Measurements from ENCODE around the gene CTLA4.

CTLA4 gene

GRCh38 chr2:203870481-203870880 lies 2.9 kb downstream of the CTLA4 start:
- TF ChIP-seq CTCF (IDR thresholded peaks at IDR 0.05), result no peak
- Histone ChIP-seq H3K27ac (no peak overlapping the region), H3K27me3 (no peaks in the 10 kb centered on the region)

GRCh38 chr2:203870941-203871340 lies 3.4 kb downstream of the CTLA4 start:
- TF ChIP-seq CTCF (IDR thresholded peaks at IDR 0.05), result no peak
- intact Hi-C loops (cut with DNase I; ENCODE audit: low total_unique reads), result no loop called here
- Histone ChIP-seq H3K4me1 (no peaks in the 10 kb centered on the region), H3K36me3 (no peaks in the 10 kb centered on the region), H3K9me3 (no peaks in the 10 kb centered on the region), H3K27me3 (no peaks in the 10 kb centered on the region), H3K27ac (no peak overlapping the region), H3K4me3 (no peak overlapping the region)
- DNase-seq, result no peak

More at GRCh38 chr2:203870481-203870880, 2.9 kb downstream of the CTLA4 start:
- Histone ChIP-seq H3K4me1 (no peaks in the 10 kb centered on the region), H3K4me3 (no peak overlapping the region), H3K36me3 (no peaks in the 10 kb centered on the region), H3K9me3 (no peaks in the 10 kb centered on the region)
- intact Hi-C loops (cut with DNase I; ENCODE audit: low total_unique reads), result no loop called here
- DNase-seq, result no peak

- no peaks in the 10 kb centered on the region for H3K36me3 ChIP-seq
- intact Hi-C loops (cut with DNase I; ENCODE audit: low total_unique reads), result no loop called here
- no peak overlapping the region for H3K27ac ChIP-seq
- no peak for TF ChIP-seq CTCF (IDR thresholded peaks at IDR 0.05)
- no peak for DNase-seq
- no peaks in the 10 kb centered on the region for H3K27me3 ChIP-seq
- H3K9me3 ChIP-seq, result no peaks in the 10 kb centered on the region
- H3K4me1 ChIP-seq, result peaks cover 0 to 3% (median under 1%) of the 10 kb centered on the region in 4 donors
- no peak overlapping the region for H3K4me3 ChIP-seq
Measured at GRCh38 chr2:203871371-203871983, 3.9 kb downstream of the CTLA4 start.

- TF ChIP-seq CTCF (IDR thresholded peaks at IDR 0.05), result no peak
Measured at GRCh38 chr2:203873461-203873860, 5.9 kb downstream of the CTLA4 start.

GRCh38 chr2:203873921-203874631 lies 6.5 kb downstream of the CTLA4 start:
- no peak for DNase-seq
- no peak for TF ChIP-seq CTCF (IDR thresholded peaks at IDR 0.05)
- Histone ChIP-seq H3K4me3 (no peak overlapping the region), H3K27ac (no peak overlapping the region), H3K36me3 (no peaks in the 10 kb centered on the region), H3K27me3 (no peaks in the 10 kb centered on the region), H3K9me3 (no peaks in the 10 kb centered on the region), H3K4me1 (peaks cover 0 to 8% (median 2%) of the 10 kb centered on the region in 4 donors)
- intact Hi-C loops (cut with DNase I; ENCODE audit: low total_unique reads), result no loop called here

More at GRCh38 chr2:203873461-203873860, 5.9 kb downstream of the CTLA4 start:
- Histone ChIP-seq H3K9me3 (no peaks in the 10 kb centered on the region), H3K36me3 (no peaks in the 10 kb centered on the region), H3K4me1 (peaks cover 0 to 8% (median 2%) of the 10 kb centered on the region in 4 donors), H3K4me3 (no peak overlapping the region), H3K27ac (no peak overlapping the region), H3K27me3 (no peaks in the 10 kb centered on the region)
- DNase-seq, result no peak
- intact Hi-C loops (cut with DNase I; ENCODE audit: low total_unique reads), result no loop called here

Measured in tibial artery (tissue), 4 donors.